ENCODE measurements around the gene CACNA1C. TPM values are rescaled to one million over a fixed set of nuclear protein-coding genes. Genes with fewer than 3 reads are reported as not detected.

CACNA1C gene
- total and polyA plus RNA-seq, 2 of the 4 experiments (the other 2 are of a cell fraction): 1.6 to 2.6 TPM

DNA sequence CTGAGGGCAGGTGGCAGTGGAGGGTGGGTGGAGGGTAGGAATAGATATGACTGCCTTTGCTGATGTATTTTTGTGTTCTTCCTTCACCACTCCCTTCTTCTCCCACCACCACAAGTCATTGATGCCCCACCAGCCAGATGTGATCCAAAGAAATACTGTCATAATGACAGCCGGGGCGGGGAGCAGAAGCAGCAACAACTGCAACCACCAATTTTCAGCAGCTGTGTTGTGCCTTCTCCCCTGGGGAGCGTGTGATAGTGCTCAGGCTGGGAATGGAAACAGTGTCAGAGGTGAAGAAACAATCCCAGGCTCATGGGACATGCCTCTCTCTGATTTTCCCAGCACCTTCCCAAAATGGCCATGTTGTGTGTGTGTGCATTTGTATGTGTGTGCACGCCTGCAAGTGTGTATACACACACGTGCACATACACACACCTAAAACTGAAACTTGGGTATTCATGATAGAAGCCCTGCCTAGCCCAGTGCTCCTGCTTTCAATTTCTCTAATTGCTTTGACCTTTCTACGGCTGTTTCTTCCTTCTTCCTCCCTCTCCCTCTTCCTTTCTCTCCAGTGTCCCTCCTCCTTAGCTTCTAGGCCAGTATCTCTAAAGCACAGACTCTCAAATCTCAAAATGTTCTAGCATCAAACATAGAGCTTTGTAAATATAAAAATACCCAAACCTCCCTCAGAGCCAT is 442.8 kb downstream of the CACNA1C start:
- H3K23ac ChIP-seq (ENCODE audit: low read depth, low read length): no peak overlapping the region
- no TSS peak for BruUV-seq (replicated peaks)
- H3K9me3 ChIP-seq (ENCODE audit: control insufficient read depth, insufficient read depth, low read length): no peaks in the 10 kb centered on the region
- H3K14ac ChIP-seq (replicated peaks; ENCODE audit: low read depth, low read length): no peak overlapping the region
- H3K4me2 ChIP-seq (ENCODE audit: low read depth, low read length): no peak overlapping the region
- H3K27ac ChIP-seq (ENCODE audit: insufficient read depth, low read length): no peak overlapping the region
- no peaks in the 10 kb centered on the region for H3K79me1 ChIP-seq (ENCODE audit: low read depth in 1 of 2, low read length in 2 of 2)
- no peaks in the 10 kb centered on the region; the same call in none of the 2 replicates for H3K9me1 ChIP-seq (ENCODE audit: insufficient read depth, low read length)
- no peak overlapping the region for H2AK9ac ChIP-seq (replicated peaks; ENCODE audit: low read depth, low read length, poor library complexity)
- no peak overlapping the region for H2BK20ac ChIP-seq (ENCODE audit: low read depth, low read length)
- no peak for DNase-seq
- H3K27me3 ChIP-seq (ENCODE audit: control insufficient read depth, insufficient read depth, low read length): peaks cover 7% of the 10 kb centered on the region
- no CpG with 5 or more reads among the region's 6 CpGs for WGBS, 2 experiments (ENCODE audit: extremely low coverage in 2 of 2, insufficient read length in 1 of 2)
- ATAC-seq (ENCODE audit: low read depth): no peak
- H4K20me1 ChIP-seq (ENCODE audit: insufficient read depth, low read length): no peaks in the 10 kb centered on the region
- no peak overlapping the region for H3K4me3 ChIP-seq (ENCODE audit: insufficient read depth, low read depth, low read length)
- no peak overlapping the region for H3K56ac ChIP-seq (ENCODE audit: extremely low read depth, insufficient read depth, low read length)
- H2BK15ac ChIP-seq (ENCODE audit: low read depth, low read length): no peak overlapping the region
- no peak overlapping the region for H3K9ac ChIP-seq (ENCODE audit: low read depth, low read length)
- H2BK120ac ChIP-seq (ENCODE audit: low read depth, low read length): no peak overlapping the region
- H3K36me3 ChIP-seq (ENCODE audit: control insufficient read depth, insufficient read depth, low read length): peaks cover 6% of the 10 kb centered on the region; the same call in 1 of the 2 replicates
- no peak overlapping the region for H2AK5ac ChIP-seq (ENCODE audit: low read depth, low read length)
- in situ Hi-C loops (cut with MboI; ENCODE audit: low sequenced_read_pairs) (no loop called here), dilution Hi-C loops (cut with HindIII; ENCODE audit: low sequenced_read_pairs, unreplicated experiment) (no loop called here), intact Hi-C loops (cut with micrococcal nuclease) (no loop called here)
- peak overlapping the region; percentile 10 for H2AFZ ChIP-seq (replicated peaks; ENCODE audit: low read length, poor library complexity)
- no peak overlapping the region for H4K8ac ChIP-seq (ENCODE audit: low read depth in 2 of 2, low read length in 2 of 2)
- no peak overlapping the region for H2BK5ac ChIP-seq (ENCODE audit: low read depth, low read length, poor library complexity, severe bottlenecking)
- POLR2A ChIA-PET (ENCODE audit: unreplicated experiment): no interaction called here
- H3K4ac ChIP-seq (ENCODE audit: low read depth, low read length): no peak overlapping the region
- no peaks in the 10 kb centered on the region for H3K4me1 ChIP-seq (ENCODE audit: control insufficient read depth, insufficient read depth, low read length)
- CTCF ChIA-PET: no interaction called here
- TF ChIP-seq MAFK (IDR thresholded peaks at IDR 0.05; ENCODE audit: low read depth, low read length) (no peak), CHD1 (IDR thresholded peaks at IDR 0.05; ENCODE audit: low read depth, low read length) (no peak), MAZ (IDR thresholded peaks at IDR 0.05; ENCODE audit: borderline replicate concordance, low read depth, low read length) (no peak), BHLHE40 (IDR thresholded peaks at IDR 0.05; ENCODE audit: low read depth, low read length) (no peak)
- no peak overlapping the region for H4K91ac ChIP-seq (ENCODE audit: insufficient read depth, low read depth, low read length)
- no peak overlapping the region for H3K18ac ChIP-seq (ENCODE audit: low read depth, low read length)
- no peak overlapping the region for H4K5ac ChIP-seq (ENCODE audit: low read depth, low read length)

Data from IMR-90 (cell line).